Lower lobe of right lung (tissue), 2 donors: ENCODE measurements around the gene PATL2. TPM values are rescaled to one million over a fixed set of nuclear protein-coding genes. Genes with fewer than 3 reads are reported as not detected.
A peak's percentile ranks its signal among the peaks of the same experiment; 100 is the strongest.

ENCODE experiments used
- ATAC-seq, 2 donors: fragments of 200-7000 bp; cut with Tn5 transposase; one replicate each; pipeline ENCODE4 v1.9.1; 2020 to 2022; ENCODE audit warnings: mild to moderate bottlenecking in 2 of 2, moderate library complexity in 2 of 2
- DNase-seq: peaks from one replicate; pipeline ENCODE4 v3.0.0-alpha.2; 2020
- H3K27ac ChIP-seq: fragments of 200-600 bp; one replicate; pipeline ENCODE4 v1.8.0; 2022
- H3K27me3 ChIP-seq: fragments of 200-600 bp; one replicate; pipeline ENCODE4 v1.8.0; 2022; ENCODE audit warnings: low read depth
- H3K36me3 ChIP-seq: fragments of 200-600 bp; one replicate; pipeline ENCODE4 v1.8.0; 2022; ENCODE audit warnings: mild to moderate bottlenecking
- H3K4me1 ChIP-seq: fragments of 200-600 bp; one replicate; pipeline ENCODE4 v1.8.0; 2022
- H3K4me3 ChIP-seq: fragments of 200-600 bp; one replicate; pipeline ENCODE4 v1.8.0; 2022; ENCODE audit warnings: mild to moderate bottlenecking
- H3K9me3 ChIP-seq: fragments of 200-600 bp; one replicate; pipeline ENCODE4 v1.8.0; 2022
- intact Hi-C: fragments of 100-400 bp; cut with DNase I; formaldehyde crosslinking; loops from one replicate; pipeline ENCODE4 v1.11.0; 2022
- total RNA-seq: library from RNA; stranded (reverse); fragmentation: NEBNext Ultra II Directional; extraction: Animal tissue kit (Norgen Biotek cat#: 25700); gene quantifications from one replicate; pipeline ENCODE4 v1.2.1, GENCODE V29; 2021
- TF ChIP-seq, protein P1 (sequence below): fragments of 200-600 bp; IDR thresholded peaks from one replicate; pipeline ENCODE4 v1.8.0; 2022; ENCODE audit warnings: antibody characterized with exemption, mild to moderate bottlenecking
- donor health status: DM: no; HTN: yes; CAD: no; lungs with severe emphysema.

PATL2 gene
- total RNA-seq, 1 donor from 2014 or later: 4.5 TPM

DNA sequence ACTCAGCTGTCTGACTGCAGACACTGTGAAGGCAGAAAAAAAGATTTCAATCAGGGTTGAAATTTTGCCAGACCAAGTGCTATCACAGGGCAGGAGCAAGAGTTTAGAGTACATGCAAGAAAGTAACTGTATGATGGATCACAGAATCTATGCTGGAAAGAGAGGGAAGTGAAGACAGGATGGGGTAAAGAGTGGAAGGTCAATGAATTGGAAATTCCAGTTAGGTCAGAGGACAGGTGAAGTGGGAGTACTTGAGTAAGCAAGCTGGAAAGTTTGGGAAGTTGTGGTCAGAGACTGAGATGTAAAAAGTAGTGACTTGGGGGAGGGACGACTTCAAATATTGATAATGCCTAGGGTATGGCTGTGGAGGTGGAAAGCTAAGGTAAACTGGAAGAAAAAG lies 54.8 kb downstream of the PATL2 start:
- H3K27ac ChIP-seq: no peak overlapping the region
- peaks cover 11% of the 10 kb centered on the region for H3K4me1 ChIP-seq
- TF ChIP-seq, protein P1, sequence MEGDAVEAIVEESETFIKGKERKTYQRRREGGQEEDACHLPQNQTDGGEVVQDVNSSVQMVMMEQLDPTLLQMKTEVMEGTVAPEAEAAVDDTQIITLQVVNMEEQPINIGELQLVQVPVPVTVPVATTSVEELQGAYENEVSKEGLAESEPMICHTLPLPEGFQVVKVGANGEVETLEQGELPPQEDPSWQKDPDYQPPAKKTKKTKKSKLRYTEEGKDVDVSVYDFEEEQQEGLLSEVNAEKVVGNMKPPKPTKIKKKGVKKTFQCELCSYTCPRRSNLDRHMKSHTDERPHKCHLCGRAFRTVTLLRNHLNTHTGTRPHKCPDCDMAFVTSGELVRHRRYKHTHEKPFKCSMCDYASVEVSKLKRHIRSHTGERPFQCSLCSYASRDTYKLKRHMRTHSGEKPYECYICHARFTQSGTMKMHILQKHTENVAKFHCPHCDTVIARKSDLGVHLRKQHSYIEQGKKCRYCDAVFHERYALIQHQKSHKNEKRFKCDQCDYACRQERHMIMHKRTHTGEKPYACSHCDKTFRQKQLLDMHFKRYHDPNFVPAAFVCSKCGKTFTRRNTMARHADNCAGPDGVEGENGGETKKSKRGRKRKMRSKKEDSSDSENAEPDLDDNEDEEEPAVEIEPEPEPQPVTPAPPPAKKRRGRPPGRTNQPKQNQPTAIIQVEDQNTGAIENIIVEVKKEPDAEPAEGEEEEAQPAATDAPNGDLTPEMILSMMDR: no peak
- intact Hi-C loops: no loop called here
- peaks cover 87% of the 10 kb centered on the region for H3K36me3 ChIP-seq
- no peak overlapping the region for H3K4me3 ChIP-seq
- ATAC-seq: no peak
- H3K27me3 ChIP-seq: no peaks in the 10 kb centered on the region
- H3K9me3 ChIP-seq: no peaks in the 10 kb centered on the region
- DNase-seq: no peak

GRCh38 chr15:44654858-44655257 lies 56.3 kb downstream of the PATL2 start:
- ATAC-seq: peak; percentile 24 to 42
- Histone ChIP-seq H3K36me3 (peaks cover 100% of the 10 kb centered on the region), H3K27me3 (no peaks in the 10 kb centered on the region), H3K4me3 (no peak overlapping the region), H3K4me1 (no peaks in the 10 kb centered on the region), H3K9me3 (no peaks in the 10 kb centered on the region), H3K27ac (no peak overlapping the region)
- intact Hi-C loops: no loop called here
- DNase-seq: no peak
- TF ChIP-seq, protein P1: no peak

DNA sequence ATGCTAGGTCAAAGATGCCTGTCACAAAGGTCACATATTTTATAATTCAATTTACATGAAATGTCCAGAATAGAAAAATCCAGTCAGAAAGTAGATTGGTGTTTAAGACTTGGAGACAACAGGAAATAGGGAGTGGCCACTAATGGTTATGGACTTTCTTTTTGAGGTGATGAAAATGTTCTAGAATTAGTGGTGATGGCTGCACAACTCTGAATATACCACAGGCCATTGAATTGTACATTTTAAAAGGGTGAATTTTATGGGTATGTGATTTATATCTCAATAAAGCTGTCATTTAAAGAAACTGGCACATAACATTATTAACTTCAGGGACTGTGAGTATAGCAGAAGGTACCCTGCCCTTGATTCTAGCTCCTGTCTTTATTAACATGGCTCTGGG lies 63.5 kb downstream of the PATL2 start:
- H3K9me3 ChIP-seq: no peaks in the 10 kb centered on the region
- no peak overlapping the region for H3K4me3 ChIP-seq
- ATAC-seq: no peak
- peaks cover 76% of the 10 kb centered on the region for H3K36me3 ChIP-seq
- intact Hi-C loops: no loop called here
- no peak for DNase-seq
- H3K4me1 ChIP-seq: peaks cover 3% of the 10 kb centered on the region
- TF ChIP-seq, protein P1: no peak
- no peaks in the 10 kb centered on the region for H3K27me3 ChIP-seq
- no peak overlapping the region for H3K27ac ChIP-seq

GRCh38 chr15:44647036-44647435 lies 64.1 kb downstream of the PATL2 start:
- H3K4me3 ChIP-seq: no peak overlapping the region
- no peaks in the 10 kb centered on the region for H3K27me3 ChIP-seq
- no peak for DNase-seq
- H3K36me3 ChIP-seq: peaks cover 76% of the 10 kb centered on the region
- no peak for ATAC-seq
- TF ChIP-seq, protein P1: no peak
- peaks cover 4% of the 10 kb centered on the region for H3K4me1 ChIP-seq
- no peak overlapping the region for H3K27ac ChIP-seq
- no peaks in the 10 kb centered on the region for H3K9me3 ChIP-seq
- intact Hi-C loops: no loop called here

DNA sequence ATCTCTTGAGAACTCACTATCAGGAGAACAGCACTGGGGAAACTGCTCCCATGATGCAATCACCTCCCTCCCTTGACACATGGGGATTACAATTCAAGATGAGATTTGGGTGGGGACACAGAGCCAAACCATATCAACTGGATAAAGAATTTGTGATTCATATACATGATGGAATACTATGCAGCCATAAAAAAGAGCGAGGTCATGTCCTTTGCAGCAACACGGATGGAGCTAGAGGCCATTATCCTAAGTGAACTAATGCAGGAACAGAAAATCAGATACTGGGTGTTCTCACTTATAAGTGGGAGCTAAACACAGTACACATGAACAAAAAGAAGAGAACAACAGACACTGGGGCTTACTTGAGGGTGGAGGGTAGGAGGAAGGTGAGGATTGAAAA lies 64.7 kb downstream of the PATL2 start:
- Histone ChIP-seq H3K9me3 (no peaks in the 10 kb centered on the region), H3K4me1 (peaks cover 4% of the 10 kb centered on the region), H3K36me3 (peaks cover 75% of the 10 kb centered on the region), H3K4me3 (no peak overlapping the region), H3K27ac (no peak overlapping the region), H3K27me3 (no peaks in the 10 kb centered on the region)
- intact Hi-C loops: no loop called here
- ATAC-seq (no peak), DNase-seq (no peak)
- TF ChIP-seq, protein P1: no peak

GRCh38 chr15:44641651-44642050 lies 69.5 kb downstream of the PATL2 start:
- no peak for DNase-seq
- Histone ChIP-seq H3K9me3 (no peaks in the 10 kb centered on the region), H3K27ac (no peak overlapping the region), H3K36me3 (peaks cover 67% of the 10 kb centered on the region), H3K27me3 (no peaks in the 10 kb centered on the region), H3K4me3 (no peak overlapping the region), H3K4me1 (peaks cover 4% of the 10 kb centered on the region)
- ATAC-seq: no peak
- TF ChIP-seq, protein P1: no peak
- intact Hi-C loops: no loop called here
